WERI-Rb-1 (cell line): Measurements from ENCODE around the gene MATCAP1.

Experiments used
- DNase-seq: peaks from one replicate; pipeline ENCODE4 v3.0.0-alpha.2; 2020
- H3K27ac ChIP-seq: fragments of 250-450 bp; sonication (Bioruptor Pico); 2 replicates; pipeline ENCODE4 v1.5.1; 2020; ENCODE audit warnings: mild to moderate bottlenecking, moderate library complexity
- H3K27me3 ChIP-seq: fragments of 250-450 bp; sonication (Bioruptor Pico); 2 replicates; pipeline ENCODE4 v1.5.1; 2021; ENCODE audit warnings: mild to moderate bottlenecking, low read depth, moderate library complexity; ENCODE audit not compliant: insufficient read depth, severe bottlenecking
- H3K36me3 ChIP-seq: fragments of 250-450 bp; sonication (Bioruptor Pico); 2 replicates; pipeline ENCODE4 v1.5.1; 2020; ENCODE audit warnings: mild to moderate bottlenecking, moderate library complexity
- H3K4me3 ChIP-seq: 2 replicates; pipeline ENCODE4 v1.5.1; 2011; ENCODE audit warnings: low read depth, mild to moderate bottlenecking, control low read depth, low read length
- H3K9me3 ChIP-seq: fragments of 250-450 bp; sonication (Bioruptor Pico); 2 replicates; pipeline ENCODE4 v1.5.1; 2021; ENCODE audit warnings: mild to moderate bottlenecking, moderate library complexity; ENCODE audit not compliant: severe bottlenecking
- CTCF ChIP-seq: IDR thresholded peaks from 2 replicates; pipeline ENCODE4 v1.5.1; 2011; ENCODE audit warnings: low read depth, mild to moderate bottlenecking, control low read depth, inconsistent platforms, low read length

MATCAP1 gene

DNA sequence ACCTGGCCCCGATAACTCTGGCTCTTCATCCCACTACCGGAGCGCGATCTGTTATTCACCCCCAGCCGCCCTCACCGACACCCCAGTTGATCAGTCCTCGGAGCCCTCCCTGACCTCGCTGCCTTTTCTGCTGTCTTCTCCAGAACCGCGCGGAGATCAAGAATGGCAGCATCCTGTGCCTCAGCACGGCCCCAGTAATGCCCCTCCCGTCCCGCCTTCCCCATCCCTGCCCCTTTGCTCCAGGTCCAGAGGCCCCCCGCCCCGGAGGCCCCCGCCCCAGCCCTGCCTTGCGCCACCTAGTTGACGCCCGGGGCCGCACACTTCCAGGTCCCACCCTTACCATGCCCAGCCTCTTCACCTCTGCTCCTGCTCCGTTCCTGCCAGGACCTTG is 16.0 kb upstream of the MATCAP1 start:
- Histone ChIP-seq H3K27me3 (no peaks in the 10 kb centered on the region), H3K36me3 (peaks cover 83% of the 10 kb centered on the region), H3K9me3 (no peaks in the 10 kb centered on the region), H3K4me3 (no peak overlapping the region), H3K27ac (no peak overlapping the region)
- 0 out of 2 replicates have a peak, but pooled peaks have one; percentile 15 for TF ChIP-seq CTCF
- no peak for DNase-seq

DNA sequence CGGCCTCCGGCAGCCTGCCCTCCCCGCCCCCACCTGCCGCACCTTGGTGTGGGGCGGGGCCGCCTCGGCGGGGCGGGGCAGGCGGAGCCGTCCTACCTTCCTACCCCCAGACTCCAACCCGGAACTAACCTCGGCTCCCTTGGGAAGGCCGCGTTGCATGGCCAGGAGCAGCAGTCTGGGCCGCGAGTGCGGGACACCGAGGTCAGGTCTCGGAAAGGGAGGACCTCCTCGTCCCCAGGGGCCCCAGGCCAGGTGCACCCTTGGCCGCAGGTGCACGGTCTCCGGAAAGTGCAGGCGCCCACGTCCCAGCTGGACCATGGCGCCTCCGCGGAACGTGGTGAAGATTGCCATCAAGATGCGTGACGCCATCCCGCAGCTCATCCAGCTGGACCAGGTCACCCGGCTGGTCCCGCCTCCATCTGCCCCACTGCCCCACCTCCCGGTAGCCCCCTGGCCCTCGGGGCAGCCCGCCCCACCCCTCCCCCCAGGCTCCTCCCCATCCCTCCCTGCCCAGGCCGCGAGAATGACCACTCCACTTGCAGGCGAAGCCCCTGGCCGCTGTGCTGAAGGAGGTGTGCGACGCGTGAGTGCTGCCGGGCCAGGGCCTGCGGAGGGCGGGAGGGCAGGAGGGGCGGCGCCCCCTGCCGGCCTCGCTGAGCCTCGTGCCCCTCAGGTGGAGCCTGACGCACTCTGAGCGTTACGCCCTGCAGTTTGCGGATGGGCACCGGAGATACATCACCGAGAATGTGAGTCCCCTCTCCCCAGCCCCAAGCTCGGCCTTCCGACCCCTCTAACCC is 15.4 kb upstream of the MATCAP1 start, which contains the start of gene ELMO3:
ELMO3 (plus strand) TSS at position 121 of the 797 bp plus-strand sequence; CDS start at position 317, 196 bp downstream.
- TF ChIP-seq CTCF, result no peak
- H3K36me3 ChIP-seq, result peaks cover 83% of the 10 kb centered on the region
- H3K27me3 ChIP-seq, result no peaks in the 10 kb centered on the region
- no peaks in the 10 kb centered on the region for H3K9me3 ChIP-seq
- no peak for DNase-seq
- H3K4me3 ChIP-seq, result no peak within 1 kb of the TSS
- H3K27ac ChIP-seq, result no peak within 1 kb of the TSS

DNA sequence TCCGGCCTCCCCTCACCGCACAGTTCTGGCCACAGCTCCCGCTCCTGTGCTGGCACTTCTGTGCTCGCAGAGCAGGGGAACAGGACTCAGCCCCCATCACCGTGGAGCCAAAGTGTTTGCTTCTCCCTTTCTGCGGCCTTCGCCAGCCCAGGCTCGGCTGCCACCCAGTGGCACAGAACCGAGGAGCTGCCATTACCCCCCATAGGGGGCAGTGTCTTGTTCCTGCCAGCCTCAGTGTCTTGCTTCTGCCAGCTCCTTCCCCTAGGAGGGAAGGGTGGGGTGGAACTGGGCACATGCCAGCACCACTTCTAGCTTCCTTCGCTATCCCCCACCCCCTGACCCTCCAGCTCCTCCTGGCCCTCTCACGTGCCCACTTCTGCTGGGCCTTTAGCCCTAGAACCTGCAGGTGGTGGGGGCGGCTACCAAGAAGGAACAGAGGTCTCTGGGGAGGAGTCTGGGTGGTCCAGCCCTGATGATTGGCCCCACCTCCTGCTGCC is 14.5 kb upstream of the MATCAP1 start:
- Histone ChIP-seq H3K27me3 (no peaks in the 10 kb centered on the region), H3K27ac (no peak overlapping the region), H3K9me3 (no peaks in the 10 kb centered on the region), H3K4me3 (no peak overlapping the region), H3K36me3 (peaks cover 86% of the 10 kb centered on the region)
- TF ChIP-seq CTCF, result peak; percentile 77
- DNase-seq, result no peak

DNA sequence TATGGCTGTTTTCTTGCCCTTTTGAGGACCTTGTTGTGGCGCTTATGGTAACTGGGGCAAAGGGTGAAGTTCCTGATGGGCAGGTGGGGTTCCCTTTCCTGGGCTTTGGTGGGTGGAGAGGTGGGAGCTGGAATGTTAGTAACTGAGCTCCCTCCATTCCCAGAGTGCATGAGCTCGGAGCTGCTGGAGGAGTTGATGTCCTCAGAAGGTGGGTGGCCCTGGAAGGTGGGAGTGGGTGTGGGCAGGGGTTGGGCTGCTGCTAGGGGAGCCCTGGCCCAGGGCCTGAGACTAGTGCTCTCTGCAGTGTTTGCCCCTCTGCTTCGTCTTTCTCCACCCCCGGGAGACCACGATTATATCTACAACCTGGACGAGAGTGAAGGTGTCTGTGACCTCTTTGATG is 13.9 kb upstream of the MATCAP1 start:
- no peaks in the 10 kb centered on the region for H3K27me3 ChIP-seq
- H3K9me3 ChIP-seq, result no peaks in the 10 kb centered on the region
- TF ChIP-seq CTCF, result no peak
- peaks cover 84% of the 10 kb centered on the region for H3K36me3 ChIP-seq
- no peak for DNase-seq
- H3K4me3 ChIP-seq, result no peak overlapping the region
- H3K27ac ChIP-seq, result no peak overlapping the region

DNA sequence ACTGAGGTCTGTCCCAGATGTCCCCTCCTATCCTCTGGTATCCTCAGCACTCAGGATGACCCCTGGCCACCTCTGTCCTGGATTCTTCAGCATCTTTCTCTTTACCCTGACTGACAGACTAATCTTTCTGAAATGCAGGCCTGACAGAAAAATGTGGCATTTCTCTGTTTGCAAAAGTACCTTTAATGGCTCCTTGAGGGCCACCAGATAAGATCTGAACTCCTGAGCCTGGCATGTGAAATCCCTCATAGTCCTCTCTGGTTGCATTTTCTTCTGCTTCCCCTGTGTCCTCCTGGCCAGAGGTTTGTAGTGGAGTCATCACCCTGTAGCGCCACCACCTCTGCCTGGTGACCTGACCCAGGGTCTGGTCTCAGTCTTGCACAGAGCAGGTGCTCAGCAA is 13.1 kb upstream of the MATCAP1 start:
- Histone ChIP-seq H3K36me3 (peaks cover 80% of the 10 kb centered on the region), H3K27ac (no peak overlapping the region), H3K27me3 (no peaks in the 10 kb centered on the region), H3K9me3 (no peaks in the 10 kb centered on the region), H3K4me3 (no peak overlapping the region)
- TF ChIP-seq CTCF, result no peak
- no peak for DNase-seq

GRCh38 chr16:67195676-67196075 is 11.9 kb upstream of the MATCAP1 start:
- no peaks in the 10 kb centered on the region for H3K27me3 ChIP-seq
- no peaks in the 10 kb centered on the region for H3K9me3 ChIP-seq
- no peak overlapping the region for H3K27ac ChIP-seq
- H3K4me3 ChIP-seq, result no peak overlapping the region
- TF ChIP-seq CTCF, result no peak
- DNase-seq, result no peak
- peaks cover 72% of the 10 kb centered on the region for H3K36me3 ChIP-seq
